ENCODE measurements around the gene OR1F1. TPM values are rescaled to one million over a fixed set of nuclear protein-coding genes. Genes with fewer than 3 reads are reported as not detected.

Gene OR1F1
- total RNA-seq, 1 donor from 2014 or later: 0.32 TPM

GRCh38 chr16:3174618-3175148, 13.3 kb upstream of the OR1F1 start:
- Histone ChIP-seq H4K20me1 (ENCODE audit: insufficient read depth, low read length) (no peaks in the 10 kb centered on the region), H3K27ac (ENCODE audit: low read depth, low read length) (no peak overlapping the region), H3K9me3 (ENCODE audit: insufficient read depth, low read depth, low read length) (no peaks in the 10 kb centered on the region), H2AFZ (ENCODE audit: low read depth, low read length) (no peak overlapping the region), H3K4me3 (ENCODE audit: insufficient read depth, low read depth, low read length) (no peak overlapping the region), H3K4me1 (ENCODE audit: insufficient read depth, low read length) (no peaks in the 10 kb centered on the region), H3K36me3 (ENCODE audit: insufficient read depth, low read length) (no peaks in the 10 kb centered on the region), H3K27me3 (ENCODE audit: insufficient read depth, low read length) (peaks cover 45% of the 10 kb centered on the region), H3K79me2 (ENCODE audit: insufficient read depth, low read length) (no peaks in the 10 kb centered on the region), H3K4me2 (ENCODE audit: low read length) (peak overlapping the region; percentile 71), H3K9ac (ENCODE audit: low read length) (no peak overlapping the region)
- no peak overlapping the region for H3K4me3 Mint-ChIP-seq (ENCODE audit: unreplicated experiment)
- H3K9me3 Mint-ChIP-seq (ENCODE audit: unreplicated experiment): peaks cover 4% of the 10 kb centered on the region
- peaks cover 52% of the 10 kb centered on the region for H3K27me3 Mint-ChIP-seq (ENCODE audit: low read depth, unreplicated experiment)
- H3K4me1 Mint-ChIP-seq (ENCODE audit: low read depth, unreplicated experiment): peaks cover 2% of the 10 kb centered on the region
- H3K27ac Mint-ChIP-seq (ENCODE audit: unreplicated experiment): no peak overlapping the region
- no peak for TF ChIP-seq EZH2 (IDR thresholded peaks at IDR 0.05; ENCODE audit: insufficient read depth, low read length)
- TF ChIP-seq CTCF (IDR thresholded peaks at IDR 0.05; ENCODE audit: insufficient read depth, low read depth, low read length): no peak
- DNase-seq (ENCODE audit: low read depth) (no peak), FAIRE-seq (no peak)
- H3K36me3 Mint-ChIP-seq (ENCODE audit: low read depth, unreplicated experiment): no peaks in the 10 kb centered on the region

- peaks cover 53% of the 10 kb centered on the region for H3K27me3 Mint-ChIP-seq (ENCODE audit: low read depth, unreplicated experiment)
- Histone ChIP-seq H3K27ac (ENCODE audit: low read depth, low read length) (no peak overlapping the region), H3K36me3 (ENCODE audit: insufficient read depth, low read length) (no peaks in the 10 kb centered on the region), H3K4me3 (ENCODE audit: insufficient read depth, low read depth, low read length) (no peak overlapping the region), H3K4me2 (ENCODE audit: low read length) (peak overlapping the region; percentile 71), H3K9me3 (ENCODE audit: insufficient read depth, low read depth, low read length) (no peaks in the 10 kb centered on the region), H3K27me3 (ENCODE audit: insufficient read depth, low read length) (peaks cover 45% of the 10 kb centered on the region), H4K20me1 (ENCODE audit: insufficient read depth, low read length) (no peaks in the 10 kb centered on the region), H3K79me2 (ENCODE audit: insufficient read depth, low read length) (no peaks in the 10 kb centered on the region), H2AFZ (ENCODE audit: low read depth, low read length) (no peak overlapping the region), H3K9ac (ENCODE audit: low read length) (no peak overlapping the region), H3K4me1 (ENCODE audit: insufficient read depth, low read length) (no peaks in the 10 kb centered on the region)
- peaks cover 4% of the 10 kb centered on the region for H3K9me3 Mint-ChIP-seq (ENCODE audit: unreplicated experiment)
- FAIRE-seq (no peak), DNase-seq (ENCODE audit: low read depth) (no peak)
- H3K27ac Mint-ChIP-seq (ENCODE audit: unreplicated experiment): peak overlapping the region; percentile 62
- H3K36me3 Mint-ChIP-seq (ENCODE audit: low read depth, unreplicated experiment): no peaks in the 10 kb centered on the region
- TF ChIP-seq CTCF (IDR thresholded peaks at IDR 0.05; ENCODE audit: insufficient read depth, low read depth, low read length): no peak
- TF ChIP-seq EZH2 (IDR thresholded peaks at IDR 0.05; ENCODE audit: insufficient read depth, low read length): peak; percentile 25
- H3K4me3 Mint-ChIP-seq (ENCODE audit: unreplicated experiment): peak overlapping the region; percentile 50
- H3K4me1 Mint-ChIP-seq (ENCODE audit: low read depth, unreplicated experiment): peaks cover 2% of the 10 kb centered on the region
These were observed 12.6 kb upstream of the OR1F1 start for GRCh38 chr16:3175157-3176093.

Data from astrocyte (in vitro differentiated cells and primary cell).